HepG2 (cell line): Measurements from ENCODE around the gene KLC4. TPM values are rescaled to one million over a fixed set of nuclear protein-coding genes. Genes with fewer than 3 reads are reported as not detected.
A peak's percentile ranks its signal among the peaks of the same experiment; 100 is the strongest.

Source experiments
- CREM ChIP-seq, 2 experiments: sonication (generic) in 1 of 2; formaldehyde crosslinking in 1 of 2; IDR thresholded peaks; 2 replicates each; pipeline versions ENCODE4 v1.4.0 to v1.6.1; 2016 to 2020; ENCODE audit warnings: antibody characterized with exemption in 1 of 2, mild to moderate bottlenecking in 1 of 2, missing genetic modification reagents in 1 of 2
- IKZF4 ChIP-seq: sonication (generic); formaldehyde crosslinking; IDR thresholded peaks from 2 replicates; pipeline ENCODE4 v1.5.1; 2020; ENCODE audit warnings: borderline replicate concordance, mild to moderate bottlenecking, low read depth, missing genetic modification reagents; ENCODE audit errors: not compliant biosample characterization
- KMT2A ChIP-seq: sonication (generic); formaldehyde crosslinking; IDR thresholded peaks from 2 replicates; pipeline ENCODE4 v1.4.0; 2020; ENCODE audit warnings: missing genetic modification reagents
- POLR2A ChIP-seq, 2 experiments: IDR thresholded peaks; 2 replicates each; pipeline ENCODE4 v1.6.1; 2011; ENCODE audit warnings: low read depth in 2 of 2, low read length in 2 of 2, mild to moderate bottlenecking in 1 of 2, moderate library complexity in 1 of 2; ENCODE audit not compliant: insufficient read depth in 1 of 2
- PRDM4 ChIP-seq: sonication (generic); formaldehyde crosslinking; IDR thresholded peaks from 2 replicates; pipeline ENCODE4 v1.9.0; 2021; ENCODE audit warnings: missing genetic modification reagents, borderline replicate concordance
- ZFP82 ChIP-seq: sonication (generic); formaldehyde crosslinking; IDR thresholded peaks from 2 replicates; pipeline ENCODE4 v1.5.1; 2020; ENCODE audit warnings: mild to moderate bottlenecking, missing genetic modification reagents, borderline replicate concordance
- ZNF18 ChIP-seq: sonication (generic); formaldehyde crosslinking; IDR thresholded peaks from 2 replicates; pipeline ENCODE4 v1.8.0; 2022; ENCODE audit warnings: mild to moderate bottlenecking, missing genetic modification reagents; ENCODE audit not compliant: insufficient replicate concordance
- ZNF572 ChIP-seq: sonication (generic); formaldehyde crosslinking; IDR thresholded peaks from 2 replicates; pipeline ENCODE4 v1.5.1; 2020; ENCODE audit warnings: mild to moderate bottlenecking, missing genetic modification reagents
- ZNF83 ChIP-seq: sonication (generic); formaldehyde crosslinking; IDR thresholded peaks from 2 replicates; pipeline ENCODE4 v1.4.0; 2020; ENCODE audit warnings: missing genetic modification reagents, mild to moderate bottlenecking, borderline replicate concordance
- ZNF839 ChIP-seq: sonication (generic); formaldehyde crosslinking; IDR thresholded peaks from 2 replicates; pipeline ENCODE4 v1.4.0; 2020; ENCODE audit warnings: missing genetic modification reagents, mild to moderate bottlenecking, borderline replicate concordance
- ZSCAN31 ChIP-seq: sonication (generic); formaldehyde crosslinking; IDR thresholded peaks from 2 replicates; pipeline ENCODE4 v1.5.0; 2020; ENCODE audit warnings: low read depth, mild to moderate bottlenecking, missing genetic modification reagents
- polyA plus RNA-seq, 8 experiments: library from polyadenylated mRNA; depleted of rRNA in 3 of 8; stranded (reverse) in 7 of 8; unstranded in 1 of 8; fragments of >200 nt; fragmentation: Illumina TruSeq in 4 of 8; extraction: Trizol in 4 of 8; gene quantifications; 2 replicates each; pipeline versions ENCODE4 v1.2.1 to v1.2.3, GENCODE V29; 2011 to 2016; ENCODE audit warnings: low read depth in 4 of 8, missing spikeins in 1 of 8, mixed read lengths in 1 of 8; ENCODE audit not compliant: insufficient read depth in 1 of 8
- total RNA-seq, 5 experiments: library from RNA; depleted of rRNA; stranded (reverse); fragments of >200 nt; fragmentation: Illumina TruSeq; extraction: Trizol; gene quantifications; 2 replicates each; pipeline ENCODE4 v1.2.3, GENCODE V29; 2016; ENCODE audit warnings: low read depth in 1 of 5
- TF ChIP-seq, protein P1 (sequence below): sonication (generic); formaldehyde crosslinking; IDR thresholded peaks from 2 replicates; pipeline ENCODE4 v1.5.1; 2020; ENCODE audit warnings: missing genetic modification reagents, mild to moderate bottlenecking, borderline replicate concordance
- TF ChIP-seq, protein P2 (sequence below): sonication (generic); formaldehyde crosslinking; IDR thresholded peaks from 2 replicates; pipeline ENCODE4 v1.5.1; 2020; ENCODE audit warnings: mild to moderate bottlenecking, moderate library complexity, missing genetic modification reagents
- TF ChIP-seq, protein P3 (sequence below): sonication (generic); formaldehyde crosslinking; IDR thresholded peaks from 2 replicates; pipeline ENCODE4 v1.5.1; 2020; ENCODE audit warnings: missing genetic modification reagents, mild to moderate bottlenecking, borderline replicate concordance

The KLC4 gene
- total and polyA plus RNA-seq, 2 of the 13 experiments (the other 11 are each of a cell fraction or from before 2014, with no cell fraction given): 45.4 to 70.4 TPM

- TF ChIP-seq, protein P1, sequence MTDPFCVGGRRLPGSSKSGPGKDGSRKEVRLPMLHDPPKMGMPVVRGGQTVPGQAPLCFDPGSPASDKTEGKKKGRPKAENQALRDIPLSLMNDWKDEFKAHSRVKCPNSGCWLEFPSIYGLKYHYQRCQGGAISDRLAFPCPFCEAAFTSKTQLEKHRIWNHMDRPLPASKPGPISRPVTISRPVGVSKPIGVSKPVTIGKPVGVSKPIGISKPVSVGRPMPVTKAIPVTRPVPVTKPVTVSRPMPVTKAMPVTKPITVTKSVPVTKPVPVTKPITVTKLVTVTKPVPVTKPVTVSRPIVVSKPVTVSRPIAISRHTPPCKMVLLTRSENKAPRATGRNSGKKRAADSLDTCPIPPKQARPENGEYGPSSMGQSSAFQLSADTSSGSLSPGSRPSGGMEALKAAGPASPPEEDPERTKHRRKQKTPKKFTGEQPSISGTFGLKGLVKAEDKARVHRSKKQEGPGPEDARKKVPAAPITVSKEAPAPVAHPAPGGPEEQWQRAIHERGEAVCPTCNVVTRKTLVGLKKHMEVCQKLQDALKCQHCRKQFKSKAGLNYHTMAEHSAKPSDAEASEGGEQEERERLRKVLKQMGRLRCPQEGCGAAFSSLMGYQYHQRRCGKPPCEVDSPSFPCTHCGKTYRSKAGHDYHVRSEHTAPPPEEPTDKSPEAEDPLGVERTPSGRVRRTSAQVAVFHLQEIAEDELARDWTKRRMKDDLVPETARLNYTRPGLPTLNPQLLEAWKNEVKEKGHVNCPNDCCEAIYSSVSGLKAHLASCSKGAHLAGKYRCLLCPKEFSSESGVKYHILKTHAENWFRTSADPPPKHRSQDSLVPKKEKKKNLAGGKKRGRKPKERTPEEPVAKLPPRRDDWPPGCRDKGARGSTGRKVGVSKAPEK (CRISPR knock-in tag): peak; percentile 85
- TF ChIP-seq KMT2A (CRISPR knock-in tag) (peak; percentile 49; the same call in 1 of the 2 replicates), ZNF572 (CRISPR knock-in tag) (peak; percentile 92; the same call in 1 of the 2 replicates), IKZF4 (no peak), ZFP82 (CRISPR knock-in tag) (0 out of 2 replicates have a peak, but pooled peaks have one; percentile 89), ZSCAN31 (peak; percentile 54; the same call in 1 of the 2 replicates), ZNF18 (CRISPR knock-in tag) (peak; percentile 65), CREM (IDR thresholded peaks at IDR 0.05) (no peak; the same call in 1 of the 2 replicates), CREM (CRISPR knock-in tag; IDR thresholded peaks at IDR 0.05) (no peak), PRDM4 (no peak), ZNF83 (CRISPR knock-in tag) (peak; percentile 52; the same call in 1 of the 2 replicates), ZNF839 (CRISPR knock-in tag) (no peak), POLR2A (IDR thresholded peaks at IDR 0.05; ENCODE audit: insufficient read depth in 1 of 2, low read depth in 2 of 2, low read length in 2 of 2) (peak in 1 of 2 experiments; percentile 80; a peak in 2 of 4 replicates)
- TF ChIP-seq, protein P2, sequence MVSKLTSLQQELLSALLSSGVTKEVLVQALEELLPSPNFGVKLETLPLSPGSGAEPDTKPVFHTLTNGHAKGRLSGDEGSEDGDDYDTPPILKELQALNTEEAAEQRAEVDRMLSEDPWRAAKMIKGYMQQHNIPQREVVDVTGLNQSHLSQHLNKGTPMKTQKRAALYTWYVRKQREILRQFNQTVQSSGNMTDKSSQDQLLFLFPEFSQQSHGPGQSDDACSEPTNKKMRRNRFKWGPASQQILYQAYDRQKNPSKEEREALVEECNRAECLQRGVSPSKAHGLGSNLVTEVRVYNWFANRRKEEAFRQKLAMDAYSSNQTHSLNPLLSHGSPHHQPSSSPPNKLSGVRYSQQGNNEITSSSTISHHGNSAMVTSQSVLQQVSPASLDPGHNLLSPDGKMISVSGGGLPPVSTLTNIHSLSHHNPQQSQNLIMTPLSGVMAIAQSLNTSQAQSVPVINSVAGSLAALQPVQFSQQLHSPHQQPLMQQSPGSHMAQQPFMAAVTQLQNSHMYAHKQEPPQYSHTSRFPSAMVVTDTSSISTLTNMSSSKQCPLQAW (CRISPR knock-in tag): peak; percentile 70
- TF ChIP-seq, protein P3, sequence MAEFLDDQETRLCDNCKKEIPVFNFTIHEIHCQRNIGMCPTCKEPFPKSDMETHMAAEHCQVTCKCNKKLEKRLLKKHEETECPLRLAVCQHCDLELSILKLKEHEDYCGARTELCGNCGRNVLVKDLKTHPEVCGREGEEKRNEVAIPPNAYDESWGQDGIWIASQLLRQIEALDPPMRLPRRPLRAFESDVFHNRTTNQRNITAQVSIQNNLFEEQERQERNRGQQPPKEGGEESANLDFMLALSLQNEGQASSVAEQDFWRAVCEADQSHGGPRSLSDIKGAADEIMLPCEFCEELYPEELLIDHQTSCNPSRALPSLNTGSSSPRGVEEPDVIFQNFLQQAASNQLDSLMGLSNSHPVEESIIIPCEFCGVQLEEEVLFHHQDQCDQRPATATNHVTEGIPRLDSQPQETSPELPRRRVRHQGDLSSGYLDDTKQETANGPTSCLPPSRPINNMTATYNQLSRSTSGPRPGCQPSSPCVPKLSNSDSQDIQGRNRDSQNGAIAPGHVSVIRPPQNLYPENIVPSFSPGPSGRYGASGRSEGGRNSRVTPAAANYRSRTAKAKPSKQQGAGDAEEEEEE (CRISPR knock-in tag): no peak
These were observed 763 bp downstream of the KLC4 start (continued) for GRCh38 chr6:43060034-43060754.
